GM12872 (cell line): ENCODE data around the gene SNAPC4.

Experiments
- CTCF ChIP-seq: IDR thresholded peaks from 3 replicates; pipeline ENCODE4 v1.5.1; 2011; ENCODE audit warnings: low read depth, mild to moderate bottlenecking, low read length, moderate library complexity; ENCODE audit not compliant: insufficient read depth

SNAPC4 gene

GRCh38 chr9:136352682-136353081 lies 47.3 kb downstream of the SNAPC4 start:
- TF ChIP-seq CTCF = no peak

GRCh38 chr9:136351252-136351800 lies 48.6 kb downstream of the SNAPC4 start:
- TF ChIP-seq CTCF = no peak
